Astrocyte of the cerebellum (primary cell): Measurements from ENCODE around the gene NOL6.
"Not testable (repeated sequence)": the region's sequence is repeated elsewhere in the genome, so short reads cannot be mapped to it uniquely, and the experiment has no call there.

Experiments
- DNase-seq: peaks from one replicate; pipeline ENCODE4 v3.0.0-alpha.2; 2011; ENCODE audit warnings: low read depth
- H3K4me3 ChIP-seq: 2 replicates; pipeline ENCODE4 v1.5.1; 2011; ENCODE audit warnings: mild to moderate bottlenecking, low read depth, low read length, moderate library complexity
- CTCF ChIP-seq: IDR thresholded peaks from 2 replicates; pipeline ENCODE4 v1.5.1; 2012; ENCODE audit warnings: low read length, low read depth, moderate library complexity, mild to moderate bottlenecking; ENCODE audit errors: missing control alignments
- in situ Hi-C: cut with HindIII; loops from 2 replicates; pipeline ENCODE4 v1.10.0; 2017; ENCODE audit warnings: low sequenced_read_pairs

Gene NOL6

GRCh38 chr9:33426843-33427293 lies 46.9 kb downstream of the NOL6 start:
- in situ Hi-C loops, result no loop called here
- no peak for DNase-seq
- TF ChIP-seq CTCF, result no peak
- H3K4me3 ChIP-seq, result no peak overlapping the region

DNA sequence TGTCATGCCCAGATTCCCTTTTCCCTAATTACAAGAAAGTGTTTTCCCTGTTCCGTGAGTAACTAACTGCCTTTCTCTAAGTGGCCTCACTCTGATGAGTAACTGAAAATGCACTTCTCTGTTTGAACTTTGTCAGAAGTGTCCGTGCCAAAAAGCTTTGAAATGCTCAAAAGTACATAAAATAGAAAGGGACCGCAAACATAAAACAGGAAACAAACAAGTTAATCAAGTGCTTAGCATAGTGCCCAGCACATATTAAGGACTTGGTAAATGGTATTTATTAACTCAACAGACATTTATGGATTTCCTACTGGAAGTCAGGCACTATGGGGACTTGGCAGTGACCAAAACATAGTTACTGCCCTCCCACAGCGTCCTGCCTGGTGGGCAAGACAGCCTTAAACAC lies 48.6 kb downstream of the NOL6 start:
- H3K4me3 ChIP-seq, result no peak overlapping the region
- TF ChIP-seq CTCF, result no peak
- in situ Hi-C loops, result no loop called here
- no peak for DNase-seq

DNA sequence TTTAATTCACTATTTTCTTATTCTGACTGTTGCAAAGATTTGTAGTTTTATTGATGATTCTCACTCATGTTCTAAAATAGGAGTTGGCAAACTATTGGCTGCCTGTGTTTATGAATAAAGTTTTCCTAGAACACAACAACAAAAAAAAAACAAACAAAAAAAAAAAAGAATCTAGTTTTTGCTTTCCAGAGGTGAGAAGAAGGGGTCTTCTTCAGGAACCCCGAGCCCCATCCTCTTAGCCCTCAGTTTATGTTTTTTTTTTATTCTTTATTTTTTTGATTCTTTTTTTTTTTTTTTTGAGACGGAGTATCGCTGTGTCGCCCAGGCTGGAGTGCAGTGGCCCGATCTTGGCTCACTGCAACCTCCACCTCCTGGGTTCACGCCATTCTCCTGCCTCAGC lies 49.2 kb downstream of the NOL6 start:
- H3K4me3 ChIP-seq, DNase-seq, in situ Hi-C loops: not testable (repeated sequence)

DNA sequence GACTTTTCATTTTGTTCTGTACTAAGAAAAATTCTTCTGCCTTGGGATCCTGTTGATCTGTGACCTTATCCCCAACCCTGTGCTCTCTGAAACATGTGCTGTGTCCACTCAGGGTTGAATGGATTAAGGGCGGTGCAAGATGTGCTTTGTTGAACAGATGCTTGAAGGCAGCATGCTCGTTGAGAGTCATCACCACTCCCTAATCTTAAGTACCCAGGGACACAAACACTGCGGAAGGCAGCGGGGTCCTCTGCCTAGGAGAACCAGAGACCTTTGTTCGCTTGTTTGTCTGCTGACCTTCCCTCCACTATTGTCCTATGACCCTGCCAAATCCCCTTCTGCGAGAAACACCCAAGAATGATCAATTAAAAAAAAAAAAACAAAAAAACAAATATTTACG lies 49.7 kb downstream of the NOL6 start:
- in situ Hi-C loops, DNase-seq: not testable (repeated sequence)

DNA sequence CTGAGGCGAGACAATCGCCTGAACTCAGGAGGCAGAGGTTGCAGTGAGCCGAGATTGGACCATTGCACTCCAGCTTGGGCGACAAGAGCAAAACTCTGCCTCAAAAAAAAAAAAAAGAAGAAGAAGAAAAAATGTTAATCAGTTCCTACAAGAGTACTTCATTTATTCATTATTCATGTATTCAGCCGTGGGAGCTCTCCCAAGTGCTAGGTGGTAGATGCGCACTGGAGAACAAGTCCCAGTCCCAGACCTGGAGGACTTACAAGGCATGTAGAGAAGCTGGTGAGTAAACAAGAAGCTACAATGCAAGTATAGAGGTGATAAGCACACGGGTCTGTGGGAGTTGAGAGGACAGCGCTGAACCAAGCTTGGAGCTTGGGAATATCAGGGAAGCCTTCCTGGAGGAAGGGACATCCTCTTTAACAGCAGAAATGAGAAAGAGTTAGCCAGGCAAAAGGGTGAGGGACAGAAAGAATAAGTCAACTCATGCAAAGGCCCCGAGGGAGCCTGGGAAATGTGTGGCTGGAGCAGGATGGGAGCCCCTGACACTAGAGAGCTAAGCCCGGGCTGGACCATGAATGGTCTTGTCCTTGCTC lies 53.9 kb downstream of the NOL6 start:
- no peak overlapping the region for H3K4me3 ChIP-seq
- in situ Hi-C loops, result no loop called here
- TF ChIP-seq CTCF, result no peak
- DNase-seq, result no peak

More for the DNA sequence above, 49.7 kb downstream of the NOL6 start:
- not testable (repeated sequence) for H3K4me3 ChIP-seq

GRCh38 chr9:33418090-33418489 lies 55.6 kb downstream of the NOL6 start:
- TF ChIP-seq CTCF, result no peak
- DNase-seq, result no peak
- in situ Hi-C loops, result no loop called here
- H3K4me3 ChIP-seq, result no peak overlapping the region

DNA sequence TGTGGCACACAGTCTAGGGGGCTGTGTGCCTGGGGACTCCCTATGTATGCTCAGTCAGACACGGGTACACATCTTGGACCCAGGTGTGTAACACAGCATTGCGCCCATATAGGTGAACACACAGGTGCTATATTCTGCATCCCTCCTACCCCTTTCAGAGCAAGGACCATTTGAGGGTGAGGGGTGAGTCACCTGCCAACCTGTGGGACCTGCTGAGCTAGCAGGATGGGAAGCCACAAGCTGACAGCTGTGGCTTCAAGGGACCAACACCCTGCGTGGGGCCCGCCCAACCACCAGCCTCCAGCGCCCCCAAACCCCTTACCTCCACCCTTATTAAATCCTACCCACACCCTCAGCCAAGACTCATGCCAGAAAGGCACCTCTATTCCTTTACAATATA lies 56.7 kb downstream of the NOL6 start:
- TF ChIP-seq CTCF, result no peak
- H3K4me3 ChIP-seq, result no peak overlapping the region
- DNase-seq, result no peak
- in situ Hi-C loops, result no loop called here

GRCh38 chr9:33415501-33416038 lies 58.2 kb downstream of the NOL6 start:
- peak; percentile 68 for TF ChIP-seq CTCF
- in situ Hi-C loops, result no loop called here
- no peak for DNase-seq
- H3K4me3 ChIP-seq, result no peak overlapping the region
